HK-2 (cell line): ENCODE data around the gene GMEB1.
"Not testable (repeated sequence)": the region's sequence is repeated elsewhere in the genome, so short reads cannot be mapped to it uniquely, and the experiment has no call there.

Experiments
- DNase-seq: peaks from one replicate; pipeline ENCODE4 v3.0.0-alpha.2; 2018; ENCODE audit not compliant: unreplicated experiment

GMEB1 gene, protein sequence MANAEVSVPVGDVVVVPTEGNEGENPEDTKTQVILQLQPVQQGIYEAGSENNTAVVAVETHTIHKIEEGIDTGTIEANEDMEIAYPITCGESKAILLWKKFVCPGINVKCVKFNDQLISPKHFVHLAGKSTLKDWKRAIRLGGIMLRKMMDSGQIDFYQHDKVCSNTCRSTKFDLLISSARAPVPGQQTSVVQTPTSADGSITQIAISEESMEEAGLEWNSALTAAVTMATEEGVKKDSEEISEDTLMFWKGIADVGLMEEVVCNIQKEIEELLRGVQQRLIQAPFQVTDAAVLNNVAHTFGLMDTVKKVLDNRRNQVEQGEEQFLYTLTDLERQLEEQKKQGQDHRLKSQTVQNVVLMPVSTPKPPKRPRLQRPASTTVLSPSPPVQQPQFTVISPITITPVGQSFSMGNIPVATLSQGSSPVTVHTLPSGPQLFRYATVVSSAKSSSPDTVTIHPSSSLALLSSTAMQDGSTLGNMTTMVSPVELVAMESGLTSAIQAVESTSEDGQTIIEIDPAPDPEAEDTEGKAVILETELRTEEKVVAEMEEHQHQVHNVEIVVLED

DNA sequence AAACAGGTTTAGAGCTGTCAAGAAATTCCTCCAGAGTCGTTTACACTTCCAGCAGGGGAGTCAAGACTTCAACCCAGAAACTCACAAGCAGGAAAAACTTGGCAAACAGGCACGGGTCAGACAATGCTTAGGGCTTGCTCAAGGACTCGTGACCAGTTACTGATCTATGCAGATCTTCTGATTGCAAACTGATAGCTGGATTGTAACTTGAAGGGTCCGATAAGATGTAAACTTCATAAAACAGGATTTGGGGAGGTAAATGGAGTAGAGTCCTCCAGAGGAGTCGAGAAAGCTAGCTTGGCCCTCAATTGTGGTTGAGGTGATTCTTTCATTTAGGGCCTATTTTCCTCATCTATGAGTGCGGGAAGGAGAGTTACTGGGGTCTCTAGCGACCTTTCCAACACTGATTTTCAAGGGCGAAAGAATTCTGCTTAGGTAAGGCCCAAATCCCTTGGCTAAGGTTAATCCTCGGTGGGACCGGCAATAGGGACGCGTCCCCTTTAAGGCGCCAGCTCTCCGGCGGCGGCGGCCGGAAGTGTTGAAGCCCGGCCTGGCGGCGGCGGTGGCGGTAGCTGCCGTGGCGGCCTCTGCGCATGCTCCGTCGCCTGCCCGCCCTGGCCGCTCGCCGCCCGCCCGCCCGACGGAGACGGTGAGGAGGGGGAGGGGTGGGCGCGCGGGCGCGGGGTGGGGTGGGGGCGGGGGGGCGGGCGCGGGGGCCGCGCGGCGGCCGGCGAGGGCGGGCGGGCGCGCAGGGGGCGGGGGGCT is at the start of gene GMEB1:
Gene GMEB1 (plus strand): TSS at position 594 of the 765 bp plus-strand sequence. CDS start 14,829 bp downstream, outside the sequence.
- peak; percentile 84 for DNase-seq

DNA sequence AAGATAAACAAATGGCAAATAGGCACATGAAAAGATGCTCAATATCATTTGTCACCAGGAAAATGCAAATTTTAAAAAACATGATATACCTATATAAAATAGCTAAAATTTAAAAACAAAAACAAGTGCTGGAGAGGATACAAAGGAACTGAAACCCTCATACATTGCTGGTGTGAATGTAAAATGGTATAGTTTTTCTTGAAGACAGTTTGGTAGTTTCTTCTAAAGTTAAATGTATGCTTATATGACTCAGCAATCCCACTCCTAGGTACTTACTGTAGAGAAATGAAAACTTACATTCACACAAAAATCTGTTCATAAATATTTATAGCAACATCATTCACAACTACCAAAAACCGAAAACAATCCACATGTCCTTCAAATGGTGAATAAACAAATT is 36.9 kb upstream of the GMEB1 start:
- DNase-seq = no peak

DNA sequence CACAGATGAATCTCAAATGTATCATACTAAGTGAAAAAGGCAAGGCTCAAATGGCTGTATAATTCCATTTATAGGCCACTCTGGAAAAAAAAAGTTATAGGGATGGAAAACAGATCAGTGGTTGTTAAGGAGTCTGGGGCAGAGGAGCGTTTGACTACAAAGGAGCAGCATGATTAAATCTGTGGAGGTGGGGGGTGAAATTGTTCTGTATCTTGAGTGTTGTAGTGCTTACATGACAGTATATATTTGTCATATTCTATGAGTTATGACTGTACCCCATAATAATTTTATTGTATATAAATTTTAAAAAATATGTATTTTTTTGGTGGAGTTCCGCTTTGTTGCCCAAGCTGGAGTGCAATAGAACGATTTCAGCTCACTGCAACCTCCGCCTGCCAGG is 36.0 kb upstream of the GMEB1 start:
- no peak for DNase-seq

DNA sequence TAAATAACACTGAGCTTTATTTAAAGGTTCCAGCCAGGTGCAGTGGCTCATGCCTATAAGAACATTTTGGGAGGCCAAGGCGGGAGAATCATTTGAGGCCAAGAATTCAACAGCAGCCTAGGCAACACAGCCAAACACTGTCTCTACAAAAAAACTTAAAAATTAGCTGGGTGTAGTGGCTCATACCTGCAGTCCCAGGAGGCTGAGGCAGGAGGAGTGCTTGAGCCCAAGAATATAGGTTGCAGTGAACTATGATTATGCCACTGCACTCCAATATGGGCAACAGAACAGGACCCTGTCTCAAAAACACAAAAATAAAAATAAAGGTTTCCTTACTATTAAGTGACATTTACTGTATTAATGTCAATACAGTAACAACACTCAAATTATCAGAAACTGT is 27.8 kb upstream of the GMEB1 start:
- peak; percentile 10 for DNase-seq

DNA sequence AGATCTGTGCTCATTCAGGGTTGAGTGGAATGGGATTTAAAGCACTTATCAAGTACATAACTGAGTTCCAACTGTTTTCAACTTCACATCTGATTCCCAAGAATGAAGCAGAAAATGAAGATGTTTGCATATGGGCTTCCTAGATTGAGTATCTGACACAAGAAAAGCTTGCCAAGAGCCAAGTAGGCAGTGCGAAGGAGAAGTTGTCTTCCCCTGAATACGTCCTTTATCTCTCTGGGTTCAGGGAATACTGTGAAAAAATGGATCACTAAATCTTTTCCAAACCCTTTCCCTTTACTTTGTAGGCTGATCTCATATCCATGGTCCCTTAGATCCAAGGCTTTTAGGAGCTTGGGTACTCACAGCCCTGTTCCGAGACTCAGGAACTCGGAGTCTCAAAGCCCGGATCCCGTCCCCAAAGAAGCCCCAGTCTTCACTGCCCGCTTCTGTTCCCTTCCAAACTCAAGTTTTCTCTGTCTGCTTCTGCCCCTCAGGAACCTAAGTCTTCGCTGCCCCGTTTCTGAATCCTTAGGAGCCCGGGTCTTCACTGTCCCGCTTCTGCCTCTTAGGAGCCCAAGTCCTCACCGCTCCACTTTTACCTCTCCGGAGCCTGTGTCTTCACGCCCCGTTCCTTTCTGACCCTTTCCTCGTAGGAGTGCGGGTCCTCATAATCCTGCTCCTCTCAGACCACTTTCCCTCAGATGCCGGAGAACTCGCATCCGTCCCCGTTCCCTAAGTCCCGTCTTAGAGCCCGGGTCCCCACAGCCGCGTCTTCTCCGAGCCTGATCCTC is 26.3 kb upstream of the GMEB1 start:
- no peak for DNase-seq

DNA sequence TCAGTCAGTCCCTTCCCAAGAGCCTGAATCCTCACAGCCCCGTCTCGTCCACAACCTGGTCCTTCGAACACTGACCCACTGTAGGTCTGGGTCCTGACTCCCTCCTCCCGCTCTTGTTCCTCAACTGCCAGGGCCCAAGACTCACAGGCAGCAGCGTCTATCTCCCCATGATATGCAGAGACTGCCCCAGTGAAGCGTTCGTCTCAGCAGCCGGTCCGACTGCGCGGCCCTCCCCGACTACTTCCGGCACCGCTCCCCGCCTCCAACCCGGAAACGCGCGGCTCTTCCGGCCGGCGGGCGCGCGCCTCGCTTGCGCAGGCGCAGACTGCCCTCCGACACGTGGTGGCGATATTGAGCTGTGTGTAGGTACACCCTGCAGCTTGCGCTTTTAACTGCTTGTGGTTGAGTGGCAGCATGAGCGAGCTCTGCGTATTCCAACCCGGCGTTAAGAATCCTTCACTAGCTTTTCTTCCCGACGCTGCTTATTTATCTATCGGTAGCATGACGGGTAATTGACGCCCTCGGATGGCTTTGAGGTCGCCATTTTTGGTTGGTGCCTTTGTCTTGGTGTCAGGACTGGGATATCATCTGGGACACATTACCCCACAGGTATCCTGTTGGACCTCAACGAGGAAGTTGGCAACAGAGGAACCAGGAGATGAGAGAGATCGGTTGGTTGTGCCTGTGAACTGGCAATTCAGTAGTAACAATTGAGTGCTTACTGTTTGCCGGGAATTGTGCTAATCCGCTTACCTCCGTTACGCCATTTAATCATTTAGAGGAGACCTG is 25.5 kb upstream of the GMEB1 start, which contains the start of gene TAF12:
Gene TAF12 (minus strand): TSS at position 221 of the 789 bp plus-strand sequence. CDS start 20,986 bp downstream, outside the sequence.
- DNase-seq = peak; percentile 95

DNA sequence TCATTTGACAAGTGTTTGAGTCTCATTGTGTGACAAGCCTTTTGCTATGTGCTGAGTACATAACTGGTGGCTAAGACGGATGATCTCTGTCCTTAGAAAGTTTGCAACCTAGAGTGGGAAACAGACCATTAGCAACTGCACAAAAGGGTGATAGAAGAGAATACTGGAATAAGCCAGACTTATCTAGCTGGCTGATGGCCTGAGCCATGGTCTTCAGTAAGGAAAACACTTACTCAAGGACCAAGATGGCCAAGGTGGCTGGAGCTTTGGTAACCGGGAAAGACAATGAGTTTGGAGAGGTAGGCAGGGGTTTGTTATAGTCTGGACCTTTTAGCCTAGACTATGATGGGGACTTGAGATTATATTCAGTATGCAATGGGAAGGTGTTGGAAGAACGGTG is 24.1 kb upstream of the GMEB1 start:
- no peak for DNase-seq

DNA sequence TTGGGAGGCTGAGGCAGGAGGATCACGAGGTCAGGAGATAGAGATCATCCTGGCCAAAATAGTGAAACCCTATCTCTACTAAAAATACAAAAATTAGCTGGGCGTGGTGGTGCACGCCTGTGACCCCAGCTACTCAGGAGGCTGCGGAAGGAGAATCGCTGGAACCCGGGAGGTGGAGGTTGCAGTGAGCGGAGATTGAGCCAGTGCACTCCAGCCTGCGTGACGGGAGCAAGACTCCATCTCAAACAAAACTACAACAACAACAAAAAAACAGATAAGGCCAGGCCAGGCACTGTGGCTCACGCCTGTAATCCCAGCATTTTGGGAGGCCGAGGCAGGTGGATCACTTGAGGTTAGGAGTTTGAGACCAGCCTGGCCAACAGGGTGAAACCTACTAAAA is 23.2 kb upstream of the GMEB1 start:
- not testable (repeated sequence) for DNase-seq

DNA sequence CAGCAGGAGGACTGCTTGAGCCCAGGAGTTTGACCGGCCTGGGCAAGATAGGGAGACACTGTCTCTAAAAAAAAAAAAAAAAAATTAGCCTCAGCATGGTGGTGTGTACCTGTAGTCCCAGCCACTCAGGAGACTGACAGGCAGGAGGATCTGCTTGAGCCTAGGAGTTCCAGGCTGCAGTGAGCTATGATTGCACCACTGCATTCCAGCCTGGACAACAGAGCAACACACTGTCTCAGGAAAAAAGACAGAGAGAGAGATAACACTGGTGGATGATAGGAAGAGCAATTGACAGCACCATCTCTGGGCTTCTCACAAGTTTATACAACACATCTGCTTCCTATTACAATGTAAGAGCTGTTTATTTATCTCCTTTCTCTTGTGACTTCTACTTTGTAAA is 22.5 kb upstream of the GMEB1 start:
- no peak for DNase-seq

DNA sequence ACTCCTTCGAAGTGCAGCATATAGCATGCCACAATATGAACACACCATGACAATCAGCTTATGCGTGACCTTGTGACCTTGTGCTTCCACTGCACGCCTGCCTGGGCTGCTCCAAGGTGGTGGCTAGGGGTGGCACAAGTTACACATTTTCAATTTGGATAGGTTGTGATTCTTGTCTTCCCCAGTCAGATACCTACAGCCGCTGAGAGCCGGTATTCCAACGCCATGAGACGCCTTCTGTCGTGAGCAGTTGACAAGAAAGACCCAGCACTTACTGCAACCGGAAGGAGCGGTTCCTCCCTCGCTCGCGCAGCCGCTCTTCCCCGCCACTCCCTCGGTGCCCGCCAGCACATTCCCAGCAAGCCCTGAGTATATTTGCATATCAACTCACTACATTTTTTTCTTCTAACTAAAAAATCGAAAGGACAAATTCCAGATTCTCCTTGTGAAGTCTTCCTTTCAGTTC is 20.5 kb upstream of the GMEB1 start:
- peak; percentile 86 for DNase-seq

DNA sequence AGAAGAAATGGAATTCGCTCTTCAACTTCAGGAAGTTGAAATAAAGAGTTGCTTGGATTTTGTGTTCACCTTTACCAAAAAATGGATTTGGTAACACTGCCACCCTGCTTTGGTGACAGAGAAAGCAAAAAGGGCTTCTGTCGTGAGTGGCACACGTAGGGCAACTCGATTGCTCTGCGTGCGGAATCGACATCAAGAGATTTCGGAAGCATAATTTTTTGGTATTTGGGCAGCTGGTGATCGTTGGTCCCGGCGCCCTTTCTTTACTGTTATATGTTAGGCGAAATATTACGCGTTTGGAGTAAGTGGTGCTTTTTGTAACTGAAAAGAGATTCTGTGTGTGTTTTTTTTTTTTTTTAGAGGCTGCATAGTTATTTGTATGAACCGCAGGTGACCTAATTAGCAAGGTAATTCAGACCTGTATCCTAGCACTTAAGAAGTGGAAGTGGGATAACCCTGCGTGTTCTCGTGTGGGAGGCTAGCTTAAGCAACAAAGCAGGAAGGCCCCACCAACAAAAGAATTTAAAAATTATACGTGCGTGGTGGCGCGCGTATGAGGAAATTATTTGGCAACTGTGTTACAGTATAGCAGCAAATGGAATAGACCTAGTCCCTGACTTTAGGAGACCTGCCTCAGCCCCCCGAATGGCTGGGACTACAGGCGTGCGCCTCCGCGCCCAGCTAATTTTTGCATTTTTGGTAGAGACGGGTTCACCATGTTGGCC is 19.9 kb upstream of the GMEB1 start, which contains the start of gene RNU11:
Gene RNU11 (plus strand): TSS at position 127 of the 725 bp plus-strand sequence.
- peak; percentile 89 for DNase-seq

DNA sequence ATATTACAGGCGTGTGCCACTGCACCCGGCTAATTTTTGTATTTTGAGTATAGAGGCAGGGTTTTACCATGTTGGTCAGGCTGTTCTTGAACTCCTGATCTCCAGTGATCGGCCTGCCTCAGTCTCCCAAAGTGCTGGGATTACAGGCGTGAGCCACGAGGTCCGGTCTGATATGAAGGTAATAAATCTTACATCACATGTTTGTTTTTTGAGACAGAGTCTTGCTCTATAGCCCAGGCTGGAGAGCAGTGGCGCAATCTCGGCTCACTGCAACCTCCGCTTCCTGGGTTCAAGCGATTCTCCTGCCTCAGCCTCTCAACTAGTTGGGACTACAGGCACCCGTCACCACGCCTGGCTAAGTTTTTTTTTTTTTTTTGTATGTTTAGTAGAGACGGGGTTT is 15.5 kb upstream of the GMEB1 start:
- not testable (repeated sequence) for DNase-seq

DNA sequence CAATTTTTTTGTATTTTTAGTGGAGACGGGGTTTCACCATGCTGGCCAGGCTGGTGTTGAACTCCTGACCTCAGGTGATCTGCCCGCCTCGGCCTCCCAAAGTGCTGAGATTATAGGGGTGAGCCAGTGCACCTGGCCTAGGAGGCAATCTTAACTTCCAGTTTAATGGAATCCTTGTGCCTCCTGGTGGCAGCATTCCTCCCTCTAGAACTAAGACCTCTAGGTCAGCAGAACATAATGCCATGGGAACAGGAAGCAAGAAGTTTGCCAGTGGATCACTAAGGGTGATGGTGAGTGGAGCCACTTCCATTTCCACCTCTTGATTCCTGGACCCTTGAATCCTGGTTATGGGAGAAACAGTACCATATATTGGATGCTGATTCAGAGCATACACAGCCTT is 14.7 kb upstream of the GMEB1 start:
- DNase-seq = peak; percentile 14

DNA sequence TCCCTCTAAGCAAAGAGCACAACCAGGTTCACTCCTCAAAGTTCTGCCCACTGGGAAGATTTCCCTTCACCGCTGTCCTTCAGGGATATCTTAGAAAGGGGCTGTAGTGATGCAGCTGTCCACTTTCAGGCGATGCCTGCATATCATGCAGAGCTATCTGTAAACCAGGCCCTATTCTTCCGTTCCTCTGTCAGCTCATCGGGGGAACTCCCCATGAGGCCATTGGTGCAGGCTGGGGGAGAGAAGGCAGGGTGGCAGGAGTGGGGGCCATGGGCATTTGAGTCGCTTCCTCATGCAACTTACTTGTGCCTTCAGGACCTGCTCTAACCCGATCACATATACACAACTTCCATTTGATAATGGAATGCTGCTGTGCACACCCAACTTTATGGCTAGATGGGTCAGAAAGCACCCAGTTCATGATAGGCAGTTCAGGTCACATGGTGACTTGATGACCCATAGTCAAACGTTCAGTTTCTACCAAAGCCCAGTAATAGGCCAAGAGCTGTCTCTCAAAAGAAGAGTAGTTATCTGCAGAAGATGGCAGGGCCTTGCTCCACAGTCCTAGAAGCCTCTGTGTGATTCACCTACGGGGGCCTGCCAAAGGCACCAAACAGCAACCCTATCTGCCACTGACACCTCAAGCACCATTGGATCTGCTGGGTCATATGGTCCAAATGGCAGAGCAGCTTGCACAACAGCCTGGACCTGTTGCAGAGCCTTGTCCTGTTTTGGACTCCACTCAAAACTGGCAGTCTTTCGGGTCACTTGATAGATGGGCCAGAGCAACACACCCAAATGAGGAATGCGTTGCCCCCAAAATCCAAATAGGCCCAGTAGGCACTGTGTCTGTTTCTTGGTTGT is 12.9 kb upstream of the GMEB1 start:
- DNase-seq = not testable (repeated sequence)

DNA sequence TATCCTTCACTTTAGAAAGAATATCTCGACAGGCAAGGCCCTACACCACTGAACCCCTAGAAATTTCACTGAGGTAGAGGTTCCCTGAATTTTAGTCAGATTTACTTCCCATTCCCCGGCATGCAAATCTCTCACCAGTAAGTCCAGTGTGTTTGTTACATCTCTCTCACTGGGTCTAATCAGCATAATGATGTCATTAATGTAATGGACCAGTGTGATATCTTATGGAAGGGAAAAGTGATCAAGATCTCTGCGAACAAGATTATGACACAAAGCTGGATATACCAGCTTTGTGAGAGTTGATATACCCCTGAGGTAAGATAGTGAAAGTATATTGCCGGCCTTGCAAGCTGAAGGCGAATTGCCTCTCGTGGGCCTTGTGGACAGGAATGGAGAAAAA is 12.2 kb upstream of the GMEB1 start:
- no peak for DNase-seq

DNA sequence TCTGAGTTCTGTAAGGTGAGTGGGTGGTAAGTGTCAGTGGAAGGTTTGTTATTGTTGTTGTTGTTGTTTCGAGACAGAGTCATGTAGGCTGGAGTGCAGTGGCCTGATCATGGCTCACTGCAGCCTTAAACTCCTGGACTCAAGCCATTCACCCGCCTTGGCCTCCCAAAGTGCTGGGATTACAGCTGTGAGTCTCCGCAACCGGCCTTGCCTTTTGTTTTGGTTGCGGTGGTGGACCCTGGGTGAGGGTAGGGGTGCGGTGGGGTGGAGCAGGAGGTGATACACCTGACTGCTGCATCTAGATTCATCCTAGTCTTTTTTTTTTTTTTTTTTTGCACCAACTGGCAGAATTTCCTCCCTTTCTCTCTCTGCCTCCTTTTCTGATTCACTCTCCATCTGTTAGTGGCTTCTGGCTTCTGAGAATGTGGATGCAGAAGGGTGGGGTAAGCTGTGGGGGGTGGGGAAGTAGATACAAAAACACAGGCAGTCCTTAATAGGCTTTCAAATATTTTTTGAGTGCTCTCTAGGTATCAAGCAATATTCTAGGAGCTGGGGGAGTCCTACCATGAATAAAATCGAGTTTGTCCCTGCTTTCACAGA is 4.6 kb upstream of the GMEB1 start:
- DNase-seq = no peak

DNA sequence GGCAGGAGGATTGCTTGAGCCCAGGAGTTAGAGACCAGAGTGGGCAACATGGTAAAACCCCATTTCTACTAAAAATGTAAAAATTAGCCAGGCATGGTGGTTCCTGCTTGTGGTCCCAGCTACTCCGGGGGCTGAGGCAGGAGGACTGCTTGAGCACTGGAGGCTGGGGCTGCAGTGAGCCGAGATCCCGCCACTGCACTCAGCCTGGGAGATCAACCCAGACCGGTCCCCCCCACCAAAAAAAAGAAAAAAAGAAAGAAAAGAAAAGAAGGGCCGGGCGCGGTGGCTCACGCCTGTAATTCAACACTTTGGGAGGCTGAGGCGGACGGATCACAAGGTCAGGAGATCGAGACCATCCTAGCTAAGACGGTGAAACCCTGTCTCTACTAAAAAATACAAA is 1.8 kb upstream of the GMEB1 start:
- DNase-seq = no peak

DNA sequence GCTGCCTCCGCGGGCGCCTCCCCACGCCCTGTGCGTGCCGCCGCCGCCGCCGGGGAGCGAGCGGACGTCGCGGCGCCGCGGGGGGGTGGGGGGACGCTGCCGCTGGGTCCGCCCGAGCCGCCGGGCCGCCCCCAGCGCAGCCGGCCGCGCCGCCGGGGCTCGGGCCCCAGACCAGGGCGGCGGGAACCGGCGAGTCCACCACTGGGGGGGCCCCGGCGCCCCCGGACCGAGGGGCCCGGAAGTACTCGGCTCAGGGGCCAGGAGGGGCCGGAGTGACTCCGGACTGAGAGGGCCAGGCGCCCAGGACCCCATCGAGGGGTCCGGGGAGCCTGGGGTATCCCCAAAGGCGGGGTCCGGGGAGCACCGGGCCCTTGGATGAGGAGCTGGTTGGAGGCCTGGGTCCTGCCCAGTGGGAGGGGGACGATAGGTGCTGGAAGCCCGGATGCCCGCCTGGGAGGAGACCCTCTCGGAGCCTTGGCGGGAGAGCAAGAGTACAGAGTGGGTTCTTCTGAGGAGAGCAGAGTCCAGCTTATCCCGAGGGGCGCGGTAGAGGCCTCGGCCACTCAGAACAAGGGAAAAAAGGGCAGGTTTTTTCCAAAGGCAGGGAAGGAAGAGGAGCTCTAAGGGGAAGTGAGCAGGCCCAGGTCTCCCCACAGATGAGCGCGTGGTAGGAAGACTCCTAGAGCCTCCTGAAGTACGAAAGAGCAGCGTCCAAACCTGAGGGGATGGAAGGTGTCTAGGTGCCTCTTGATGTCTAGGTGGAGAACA is 556 bp downstream of the GMEB1 start:
- DNase-seq = peak; percentile 45
